Motor neuron (in vitro differentiated cells): ENCODE results near the gene RXRA. TPM values are rescaled to one million over a fixed set of nuclear protein-coding genes. Genes with fewer than 3 reads are reported as not detected.
A peak's percentile ranks its signal among the peaks of the same experiment; 100 is the strongest.

Source experiments
- ATAC-seq, 8 experiments: fragments of 200-7000 bp; cut with Tn5 transposase; replicated peaks in 6 of 8; 2 replicates each; pipeline ENCODE4 v1.8.0; 2021; ENCODE audit warnings: mild to moderate bottlenecking in 8 of 8, moderate library complexity in 8 of 8
- H3K27ac ChIP-seq, 2 donors: fragments of 250-450 bp; sonication (Bioruptor Pico); 2 replicates each; pipeline ENCODE4 v1.9.0; 2021; ENCODE audit warnings: antibody characterized with exemption in 2 of 2, mild to moderate bottlenecking in 2 of 2, moderate library complexity in 1 of 2
- H3K4me1 ChIP-seq, 2 donors: fragments of 250-450 bp; sonication (Bioruptor Pico); replicated peaks in 1 of 2; 2 replicates each; pipeline ENCODE4 v1.6.1; 2021; ENCODE audit warnings: antibody characterized with exemption in 2 of 2, mild to moderate bottlenecking in 2 of 2, moderate library complexity in 1 of 2
- H3K4me3 ChIP-seq, 5 donors: fragments of 250-450 bp; sonication (Bioruptor Pico); 2 replicates each; pipeline ENCODE4 v1.9.0; 2021; ENCODE audit warnings: antibody characterized with exemption in 5 of 5, mild to moderate bottlenecking in 5 of 5, moderate library complexity in 4 of 5
- WGBS, 10 experiments: fragments of 450-650 bp; shearing (Covaris generic); methylation state at CpG; one replicate each; pipeline ENCODE4 v1.0.0; 2022; 5-methylcytosine and 5-hydroxymethylcytosine counted together
- in situ Hi-C, 9 experiments: fragments of 400-800 bp; cut with MboI; loops; one replicate each; pipeline ENCODE4 v1.15.0; 2021; ENCODE audit warnings: low sequenced_read_pairs in 9 of 9, low pct_unique_long_range_greater_than_20kb in 2 of 9; ENCODE audit not compliant: unreplicated experiment in 9 of 9
- total RNA-seq, 8 experiments: library from RNA; unstranded; fragments of 300-600 nt; gene quantifications; 2 replicates each; pipeline versions ENCODE4 v1.2.3 to v1.2.4, GENCODE V29; 2022

The RXRA gene
- total RNA-seq, 8 experiments from 2014 or later: 10.2 to 20.7 (median 13.3) TPM

DNA sequence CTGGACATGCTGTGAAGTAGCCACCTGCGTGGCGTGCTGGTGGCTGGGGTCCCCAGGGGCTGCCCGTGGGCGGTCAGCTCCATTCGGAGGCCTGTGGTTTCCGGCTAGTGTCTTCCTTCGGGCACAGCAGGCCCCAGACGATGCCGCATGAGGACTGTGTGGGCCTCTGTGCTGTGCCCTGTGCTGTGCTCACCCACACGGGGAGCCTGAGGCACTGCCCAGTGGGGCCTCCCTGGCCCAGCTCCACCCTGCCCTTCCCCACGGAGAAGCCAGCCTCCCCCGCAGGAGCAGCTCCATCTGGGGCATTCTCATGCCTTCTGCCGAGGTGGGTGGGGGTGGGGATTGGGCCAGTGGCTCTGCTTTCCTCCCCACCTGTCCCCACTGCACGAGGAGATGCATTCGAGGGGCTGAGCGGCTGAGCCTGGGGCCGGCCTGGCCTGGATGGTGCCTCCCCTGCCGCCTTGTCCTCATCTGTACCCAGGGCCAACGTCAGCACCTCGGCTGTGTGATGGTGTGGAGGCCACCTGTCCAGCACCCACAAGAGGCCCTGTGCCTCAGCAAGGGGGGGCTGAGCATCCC is 24.2 kb downstream of the RXRA start:
- peaks cover 66 to 71% of the 10 kb centered on the region in 2 donors for H3K4me1 ChIP-seq
- no peak overlapping the region for H3K4me3 ChIP-seq
- H3K27ac ChIP-seq: peak overlapping the region; percentile 24 to 53
- in situ Hi-C loops: no loop called here
- WGBS, 10 experiments: 74% methylated on average over 8 of the region's 20 CpGs; no CpG with 5 or more reads in 9 of the 10 experiments
- peak in 2 of 8 experiments; percentile 1 to 2 for ATAC-seq

DNA sequence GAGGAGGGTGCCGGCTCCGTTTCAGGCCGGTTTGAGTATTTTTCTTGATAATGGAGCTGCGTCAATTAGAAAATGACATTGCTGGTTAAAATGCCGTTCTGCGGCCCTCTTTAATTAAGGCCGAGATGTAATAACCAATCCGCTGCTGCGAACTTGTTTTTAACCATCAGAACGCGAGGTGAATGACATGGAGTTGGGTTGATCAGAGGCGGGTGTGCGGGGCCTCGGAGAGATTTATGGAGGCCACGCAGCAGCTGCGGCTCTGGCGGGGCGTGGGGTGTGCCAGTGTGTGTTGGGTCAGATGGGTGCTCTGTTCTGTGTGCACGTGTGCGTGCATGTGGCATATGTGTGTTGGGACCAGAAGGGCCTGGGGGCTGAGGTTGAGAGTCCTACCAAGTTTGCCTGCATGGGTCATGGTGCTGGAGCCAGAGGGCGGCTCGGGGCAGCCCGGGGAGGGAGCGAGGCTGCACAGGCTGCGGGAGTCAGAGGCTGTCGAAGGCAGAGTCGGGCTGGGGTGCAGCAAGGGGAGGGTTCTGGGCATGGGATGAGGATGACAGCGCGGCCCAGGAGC is 25.4 kb downstream of the RXRA start:
- peaks cover 56 to 61% of the 10 kb centered on the region in 2 donors for H3K4me1 ChIP-seq
- 67 to 100% (median 85%) methylated on average over 2 to 17 of the region's 29 CpGs; no CpG with 5 or more reads in 3 of the 10 experiments for WGBS, 10 experiments
- H3K27ac ChIP-seq: peak overlapping the region; percentile 18 to 53
- H3K4me3 ChIP-seq: no peak overlapping the region
- in situ Hi-C loops: no loop called here
- ATAC-seq: peak in 5 of 8 experiments; percentile 8 to 54 (median 30)

DNA sequence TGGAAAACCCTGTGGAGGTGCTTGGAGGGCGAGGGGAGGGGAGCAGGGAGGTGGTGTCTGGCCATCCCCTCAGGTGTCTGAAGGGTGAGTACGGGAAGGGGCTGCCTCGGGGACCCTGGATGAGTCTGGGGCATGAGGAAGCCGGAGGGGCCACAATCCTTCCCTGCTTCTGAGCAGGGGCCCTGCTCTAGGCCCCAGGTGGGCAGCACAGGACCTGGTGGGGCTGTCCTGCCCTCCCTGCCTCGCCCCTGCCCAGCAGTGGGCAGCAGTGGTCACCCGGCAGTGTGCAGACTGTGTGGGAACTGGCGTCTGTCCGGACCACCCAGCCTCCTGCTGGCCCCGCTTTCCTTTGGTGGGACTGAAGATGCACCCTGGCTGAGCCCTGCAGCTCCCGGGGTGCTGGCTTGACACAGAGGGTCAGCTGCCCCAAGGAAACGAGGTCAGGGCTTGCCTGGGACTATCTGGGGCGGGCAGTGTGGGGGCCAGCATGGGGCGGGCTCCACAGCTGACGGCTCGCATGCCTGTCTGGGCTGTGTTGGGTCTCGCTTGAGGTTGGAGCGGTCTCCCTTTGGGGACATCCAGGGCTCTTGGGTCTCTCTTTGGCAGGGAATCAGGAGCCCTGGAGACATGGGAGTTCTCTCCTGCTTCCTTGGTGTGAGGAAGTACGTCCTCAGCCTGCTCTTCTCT is 26.1 kb downstream of the RXRA start:
- WGBS, 10 experiments: 83 to 100% (median 100%) methylated on average over 1 to 5 of the region's 18 CpGs; no CpG with 5 or more reads in 7 of the 10 experiments
- no peak for ATAC-seq
- no peak overlapping the region for H3K4me3 ChIP-seq
- in situ Hi-C loops: no loop called here
- no peak overlapping the region for H3K27ac ChIP-seq
- peaks cover 49 to 54% of the 10 kb centered on the region in 2 donors for H3K4me1 ChIP-seq

DNA sequence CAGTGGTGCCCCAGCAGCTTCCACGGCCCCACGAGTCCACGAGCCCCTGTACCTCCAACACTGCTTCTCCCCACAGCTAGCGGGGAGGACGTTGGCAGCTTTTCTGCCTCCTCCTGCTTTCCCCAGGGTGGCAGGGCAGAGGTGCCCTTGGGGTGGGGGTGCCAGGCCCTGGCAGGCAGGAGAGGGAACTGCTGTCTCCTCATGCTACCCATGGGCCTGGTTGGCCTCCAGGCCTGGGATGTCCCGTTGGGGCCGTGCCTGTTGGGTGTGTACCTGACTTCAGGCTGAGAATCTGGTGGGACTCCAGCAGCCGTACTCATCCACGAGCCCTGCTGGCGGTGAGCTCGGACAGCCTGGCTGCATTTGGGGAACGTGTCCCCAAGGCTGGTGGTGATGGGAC is 27.3 kb downstream of the RXRA start:
- no peak for ATAC-seq
- Histone ChIP-seq H3K4me1 (peaks cover 38 to 43% of the 10 kb centered on the region in 2 donors), H3K4me3 (no peak overlapping the region), H3K27ac (no peak overlapping the region)
- WGBS, 10 experiments: 0 to 100% (median 80%) methylated on average over 1 to 4 of the region's 12 CpGs; no CpG with 5 or more reads in 6 of the 10 experiments
- in situ Hi-C loops: no loop called here

DNA sequence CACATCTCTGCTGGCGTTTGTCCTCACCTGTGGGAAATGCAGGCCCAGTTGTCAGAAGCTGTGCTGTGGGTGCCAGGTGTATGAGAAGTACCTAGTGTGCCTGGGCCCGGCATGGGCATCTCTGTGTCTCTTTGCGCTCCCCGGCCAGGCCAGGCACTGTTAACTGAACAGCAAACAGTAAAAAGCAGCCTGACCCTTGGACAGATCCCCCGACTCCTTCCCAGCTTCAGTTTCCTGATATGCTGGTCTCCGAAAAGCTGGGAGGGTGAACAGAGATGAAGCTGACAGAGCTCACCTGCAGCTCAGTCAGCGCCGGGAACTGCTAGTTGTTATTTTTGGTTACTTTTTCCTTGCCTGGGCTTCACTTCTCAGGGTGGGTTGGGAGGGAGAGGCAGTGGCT is 28.9 kb downstream of the RXRA start:
- WGBS, 10 experiments: 21 to 100% (median 80%) methylated on average over 1 to 4 of the region's 8 CpGs; no CpG with 5 or more reads in 5 of the 10 experiments
- in situ Hi-C loops: no loop called here
- ATAC-seq: no peak
- H3K27ac ChIP-seq: no peak overlapping the region
- H3K4me1 ChIP-seq: peaks cover 22 to 30% of the 10 kb centered on the region in 2 donors
- H3K4me3 ChIP-seq: no peak overlapping the region

DNA sequence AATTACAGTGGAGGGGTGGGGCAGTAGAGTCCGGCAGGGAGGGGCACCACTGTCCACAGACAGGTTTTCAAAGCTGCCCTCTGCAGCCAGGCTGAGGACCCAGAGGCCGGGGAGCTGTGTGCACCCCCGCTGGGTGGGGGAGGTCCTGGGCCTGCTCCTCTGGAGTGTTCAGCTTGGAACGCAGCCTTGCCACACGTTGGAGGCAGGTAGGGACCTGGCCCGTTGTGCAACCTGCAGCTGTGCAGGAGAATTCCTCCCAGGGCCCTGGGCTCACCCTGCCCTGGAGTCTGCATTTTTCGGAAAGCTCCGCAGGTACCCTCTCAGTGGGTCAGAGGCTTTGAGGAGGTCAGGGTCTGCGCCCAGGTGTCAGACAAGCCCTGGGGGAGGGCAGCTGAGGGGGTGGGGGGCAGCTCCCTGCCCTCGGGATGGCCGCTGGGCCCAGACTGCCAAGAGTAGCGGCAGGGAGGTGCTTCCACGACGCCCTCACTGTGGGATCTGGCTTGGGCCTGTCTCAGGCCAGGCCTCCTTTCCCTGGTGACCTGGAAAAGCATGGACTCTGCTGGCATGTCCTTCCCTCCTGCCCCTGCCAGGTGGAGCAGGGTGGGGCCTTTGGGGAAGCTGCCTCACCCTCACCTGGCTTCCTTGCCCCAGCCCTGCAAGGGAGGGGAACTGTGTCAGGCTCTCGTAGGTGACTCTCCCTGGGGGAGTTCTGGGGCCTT is 29.5 kb downstream of the RXRA start:
- ATAC-seq: no peak
- Histone ChIP-seq H3K4me1 (peaks cover 16 to 25% of the 10 kb centered on the region in 2 donors), H3K27ac (no peak overlapping the region), H3K4me3 (no peak overlapping the region)
- in situ Hi-C loops: no loop called here
- WGBS, 10 experiments: 60 to 100% (median 100%) methylated on average over 1 of the region's 15 CpGs; no CpG with 5 or more reads in 7 of the 10 experiments

DNA sequence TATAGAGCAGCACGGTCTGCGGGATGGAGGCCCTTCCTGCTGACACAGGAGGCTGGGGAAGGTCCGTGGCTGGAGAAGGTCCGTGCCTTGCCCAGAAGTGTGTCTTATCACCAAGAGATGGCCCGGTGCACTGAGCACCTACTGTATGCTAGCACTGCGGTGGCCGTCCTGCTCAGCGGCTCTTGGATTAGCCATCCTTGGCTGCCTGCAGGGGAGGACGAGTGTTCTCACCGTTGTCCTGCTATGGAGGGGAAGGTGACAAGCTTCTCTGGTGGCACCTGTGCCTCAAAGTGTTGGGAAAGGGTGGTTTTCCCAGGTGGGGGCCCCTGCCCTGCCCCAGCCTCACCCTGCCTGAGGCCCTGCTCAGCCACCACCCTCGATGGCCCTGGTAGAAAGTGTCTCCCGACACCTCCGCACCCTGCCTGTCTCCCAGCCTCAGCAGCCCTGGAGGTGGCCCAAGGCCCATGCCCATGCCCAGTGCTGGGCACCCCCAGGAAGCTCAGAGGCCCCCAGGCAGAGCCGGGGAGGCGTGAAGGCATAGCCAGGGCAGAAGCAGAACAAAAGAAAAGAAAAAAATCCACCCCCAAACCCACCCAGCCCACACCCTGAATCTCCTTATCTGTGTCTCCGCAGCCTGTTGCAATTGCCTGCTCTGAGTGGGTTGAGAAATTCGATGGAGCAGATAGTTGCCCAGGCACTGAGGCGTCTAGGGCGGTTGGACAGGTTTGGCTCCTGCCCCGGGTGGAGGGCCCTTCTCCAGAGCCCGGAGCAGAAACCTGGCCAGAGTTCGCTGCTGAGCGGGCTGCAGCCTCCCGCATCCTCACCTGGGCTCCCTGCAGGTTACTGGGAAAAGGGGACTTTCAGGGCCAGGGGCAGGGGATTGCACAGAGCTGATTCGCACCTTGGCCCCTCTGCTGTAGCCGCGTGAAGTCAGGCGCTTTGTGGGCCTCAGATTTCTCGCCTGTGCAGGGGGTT is 30.5 kb downstream of the RXRA start:
- no peak for ATAC-seq
- H3K4me1 ChIP-seq: peaks cover 5 to 14% of the 10 kb centered on the region in 2 donors

DNA sequence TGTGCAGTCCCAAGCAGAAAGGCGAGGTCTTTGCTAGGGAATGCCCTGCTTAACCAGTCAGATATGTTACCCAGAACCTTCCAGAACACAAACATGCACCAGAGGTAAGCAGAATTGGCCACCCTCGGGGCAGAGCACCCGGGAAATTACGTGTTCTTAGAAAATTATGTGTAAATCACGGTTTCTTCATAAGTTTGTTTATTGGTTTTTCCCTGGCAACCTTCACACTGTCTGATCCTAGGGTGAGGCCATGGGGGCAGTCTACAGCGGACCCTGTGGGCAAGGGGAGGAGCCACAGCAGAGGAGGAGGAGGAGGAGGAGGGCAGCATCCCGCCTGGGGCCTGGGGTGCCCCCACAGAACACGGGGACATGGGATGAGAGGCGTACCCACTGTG is 31.4 kb downstream of the RXRA start:
- in situ Hi-C loops: no loop called here
- peak in 1 of 8 experiments; percentile 25 for ATAC-seq
- H3K4me1 ChIP-seq: peaks cover 0 to 7% of the 10 kb centered on the region in 2 donors
- H3K4me3 ChIP-seq: no peak overlapping the region
- H3K27ac ChIP-seq: no peak overlapping the region
- 80 to 100% (median 90%) methylated on average over 1 to 3 of the region's 9 CpGs; no CpG with 5 or more reads in 5 of the 10 experiments for WGBS, 10 experiments

More for the DNA sequence above, 30.5 kb downstream of the RXRA start:
- Histone ChIP-seq H3K27ac (no peak overlapping the region), H3K4me3 (no peak overlapping the region)
- WGBS, 10 experiments: 79 to 100% (median 87%) methylated on average over 1 to 8 of the region's 29 CpGs; no CpG with 5 or more reads in 3 of the 10 experiments
- in situ Hi-C loops: no loop called here

DNA sequence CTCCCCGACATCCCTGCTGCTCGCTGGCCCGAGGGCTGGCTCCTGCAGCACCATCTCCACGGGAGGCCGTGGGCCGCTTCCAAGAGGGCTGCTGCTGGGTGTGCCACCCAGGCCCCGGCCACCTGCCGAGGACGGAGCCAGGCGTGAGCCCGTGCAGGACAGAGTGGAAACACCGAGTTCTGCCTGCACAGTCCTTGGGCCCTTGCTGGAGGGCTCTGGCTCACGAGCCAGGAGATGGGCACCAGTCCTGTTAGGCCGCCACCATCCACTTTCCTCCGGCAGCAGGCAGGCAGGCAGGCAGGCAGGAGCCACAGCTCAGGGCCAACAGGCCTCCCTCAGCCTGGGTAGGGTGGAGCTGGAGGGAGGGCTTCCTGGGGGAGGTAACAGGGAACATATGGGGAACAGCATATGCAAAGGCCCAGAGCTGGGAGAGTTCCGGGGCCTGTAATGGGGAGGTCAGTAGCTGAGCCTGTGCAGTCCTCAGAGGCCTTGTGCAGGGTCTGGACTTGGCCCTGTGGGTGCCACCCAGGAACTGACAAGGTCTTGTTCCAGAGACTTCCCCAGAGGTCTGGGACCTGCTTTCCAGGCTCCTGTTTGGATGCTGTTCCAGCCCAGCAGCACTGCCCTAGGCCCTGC is 31.9 kb downstream of the RXRA start:
- in situ Hi-C loops: no loop called here
- no peak overlapping the region for H3K4me3 ChIP-seq
- ATAC-seq: peak in 5 of 8 experiments; percentile 1 to 60 (median 54)
- 94% methylated on average over 6 of the region's 16 CpGs; no CpG with 5 or more reads in 9 of the 10 experiments for WGBS, 10 experiments
- no peak overlapping the region for H3K27ac ChIP-seq
- H3K4me1 ChIP-seq: peaks cover 0 to 7% of the 10 kb centered on the region in 2 donors

DNA sequence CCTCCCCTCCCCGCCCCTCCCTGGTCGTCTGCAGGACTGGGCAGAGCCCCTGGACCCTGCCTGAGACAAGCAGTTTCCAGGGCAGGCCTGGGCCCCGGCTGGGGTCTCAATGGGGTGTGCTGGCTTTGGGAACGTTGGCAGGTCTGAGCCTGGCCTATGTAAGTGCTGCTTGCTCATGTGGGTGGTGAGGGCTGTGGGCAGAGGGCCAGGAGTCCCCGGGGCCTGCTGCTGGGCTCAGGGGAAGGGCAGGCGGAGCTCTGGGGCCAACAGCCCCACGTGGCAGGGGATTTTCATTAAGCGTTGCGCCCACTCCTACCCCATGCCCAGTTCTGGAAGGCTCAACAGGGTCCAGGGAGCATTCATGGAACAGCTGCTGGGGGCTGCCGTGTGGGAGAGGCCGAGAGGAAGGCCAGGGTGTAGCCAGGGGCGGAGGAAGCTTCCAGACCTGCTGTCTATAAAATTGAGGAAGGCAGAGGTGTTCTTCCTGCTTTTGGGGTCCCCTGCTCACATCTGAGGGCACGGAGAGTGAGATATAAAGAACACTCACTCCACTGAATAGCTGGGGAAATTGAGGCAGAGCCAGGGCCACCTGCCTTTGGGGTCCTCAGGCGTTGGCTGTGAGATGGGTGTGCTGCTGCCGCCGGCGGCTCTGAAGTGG is 32.5 kb downstream of the RXRA start:
- peak in 7 of 8 experiments; percentile 8 to 56 (median 50) for ATAC-seq
- no peak overlapping the region for H3K27ac ChIP-seq
- no peak overlapping the region for H3K4me3 ChIP-seq
- in situ Hi-C loops: no loop called here
- H3K4me1 ChIP-seq: peaks cover 0 to 7% of the 10 kb centered on the region in 2 donors
- WGBS, 10 experiments: 68 to 100% (median 75%) methylated on average over 1 to 7 of the region's 17 CpGs; no CpG with 5 or more reads in 6 of the 10 experiments

DNA sequence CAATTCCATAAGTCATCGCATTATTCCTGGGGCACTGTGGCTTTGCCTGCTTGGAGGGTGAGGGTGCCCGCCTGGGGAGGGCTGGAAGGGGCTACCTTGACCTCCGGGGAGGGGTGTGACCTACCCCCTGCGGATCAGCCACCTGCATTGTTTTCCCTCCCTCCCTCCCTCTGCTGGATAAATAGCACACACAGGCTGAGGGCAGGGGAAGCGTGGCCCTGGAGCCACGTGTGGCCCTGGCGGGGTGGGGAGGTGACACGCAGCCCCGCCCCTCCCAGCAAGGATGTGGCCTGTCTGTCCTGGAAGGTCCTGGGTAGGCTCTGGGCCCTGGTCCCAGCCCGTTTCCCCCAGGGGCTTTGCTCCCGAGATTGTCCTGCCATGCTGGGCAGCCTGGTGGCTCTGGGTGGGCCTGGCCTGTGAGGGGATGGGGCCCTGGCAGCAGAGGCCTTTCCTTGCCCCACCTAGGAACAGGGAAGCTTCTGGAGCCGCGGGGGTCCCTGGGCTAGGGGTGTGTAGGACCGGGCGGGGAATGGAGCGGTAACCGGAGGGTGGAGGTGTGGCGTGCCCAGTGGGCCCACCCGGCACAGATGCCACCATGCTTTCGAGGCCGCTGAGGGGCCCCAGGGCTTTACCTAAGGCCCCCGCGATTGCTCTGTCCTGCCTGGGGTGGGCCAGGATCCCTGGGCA is 33.4 kb downstream of the RXRA start:
- Histone ChIP-seq H3K27ac (no peak overlapping the region), H3K4me1 (peaks cover 0 to 7% of the 10 kb centered on the region in 2 donors), H3K4me3 (no peak overlapping the region)
- in situ Hi-C loops: no loop called here
- WGBS, 10 experiments: no CpG with 5 or more reads among the region's 23 CpGs
- no peak for ATAC-seq
